Stimulated activated CD4-positive, alpha-beta T cell treated with anti-CD3 and anti-CD28 coated beads, Interleukin-4, amount 100 ng/mL, for 4 hours (primary cell): ENCODE measurements around the gene OBSL1.

ENCODE experiments used
- DNase-seq, 2 experiments: peaks; one replicate each; pipeline ENCODE4 v3.0.0-alpha.2; 2020

The OBSL1 gene

GRCh38 chr2:219571311-219572236 lies at the start of gene OBSL1:
OBSL1 (minus strand) TSS chr2:219571539; CDS start chr2:219571232, 307 bp downstream.
- DNase-seq, result no peak

DNA sequence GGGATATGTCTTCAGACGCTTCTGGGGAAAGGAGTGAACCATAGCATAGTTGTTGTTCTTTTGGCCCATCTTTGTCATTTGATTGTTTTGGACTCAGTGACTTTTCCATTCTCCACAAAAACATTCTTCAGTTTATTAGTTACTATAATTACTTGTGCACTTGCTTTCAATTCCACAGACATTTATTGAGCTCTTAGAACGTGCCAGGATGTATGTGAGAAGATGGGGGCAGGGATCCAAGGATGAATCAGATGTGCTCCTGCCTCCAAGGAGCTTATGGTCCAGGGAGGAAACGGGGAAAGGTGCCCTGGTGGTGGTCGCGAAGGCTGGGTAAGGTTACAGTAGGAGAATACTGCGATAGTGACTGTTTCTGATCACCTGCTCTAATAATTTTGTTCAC lies 49.2 kb upstream of the OBSL1 start:
- no peak for DNase-seq

DNA sequence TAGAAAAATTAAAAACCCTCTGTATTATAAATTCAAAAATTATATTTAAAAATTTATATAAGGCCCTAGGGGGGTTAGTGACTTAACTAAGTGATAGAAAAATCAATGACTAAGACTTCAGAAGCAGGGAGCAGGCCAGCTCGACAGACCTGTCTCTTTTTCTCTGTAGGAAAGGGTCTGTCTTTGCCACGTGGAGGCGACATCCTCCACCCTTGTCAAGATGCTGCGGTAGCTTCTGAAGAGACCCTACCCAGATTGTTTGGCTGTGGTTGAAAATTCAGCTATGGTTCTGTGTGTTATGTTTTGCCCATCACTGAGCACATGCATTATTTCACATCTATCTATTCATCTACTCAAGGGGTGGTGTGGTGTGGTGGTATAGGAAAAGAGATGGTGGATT lies 47.9 kb upstream of the OBSL1 start:
- DNase-seq, result no peak

DNA sequence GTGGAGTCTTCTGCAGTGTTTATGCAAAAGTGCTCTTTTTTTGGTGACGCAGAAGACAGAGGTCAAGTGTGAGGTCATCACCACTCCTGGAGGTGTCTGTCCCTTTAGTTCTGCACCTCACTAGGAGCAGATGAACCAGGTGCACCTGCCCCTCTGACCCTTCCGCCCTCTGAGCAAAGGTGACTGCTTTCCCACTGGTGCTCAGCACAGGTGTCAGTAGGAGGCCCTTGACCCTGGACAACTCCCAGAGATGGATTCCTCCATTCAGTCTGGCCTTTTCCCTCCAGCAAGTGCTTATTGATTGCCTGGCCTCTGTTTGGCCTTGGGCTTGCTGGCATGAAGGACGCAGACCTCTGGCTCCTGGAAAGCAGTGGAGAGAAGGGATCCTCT lies 47.4 kb upstream of the OBSL1 start:
- DNase-seq, result no peak

- no peak for DNase-seq
Observed at GRCh38 chr2:219616550-219616949, 45.2 kb upstream of the OBSL1 start.

GRCh38 chr2:219615894-219616293 lies 44.6 kb upstream of the OBSL1 start:
- DNase-seq, result no peak

- DNase-seq, result no peak
Observed at GRCh38 chr2:219615036-219615435, 43.7 kb upstream of the OBSL1 start.

DNA sequence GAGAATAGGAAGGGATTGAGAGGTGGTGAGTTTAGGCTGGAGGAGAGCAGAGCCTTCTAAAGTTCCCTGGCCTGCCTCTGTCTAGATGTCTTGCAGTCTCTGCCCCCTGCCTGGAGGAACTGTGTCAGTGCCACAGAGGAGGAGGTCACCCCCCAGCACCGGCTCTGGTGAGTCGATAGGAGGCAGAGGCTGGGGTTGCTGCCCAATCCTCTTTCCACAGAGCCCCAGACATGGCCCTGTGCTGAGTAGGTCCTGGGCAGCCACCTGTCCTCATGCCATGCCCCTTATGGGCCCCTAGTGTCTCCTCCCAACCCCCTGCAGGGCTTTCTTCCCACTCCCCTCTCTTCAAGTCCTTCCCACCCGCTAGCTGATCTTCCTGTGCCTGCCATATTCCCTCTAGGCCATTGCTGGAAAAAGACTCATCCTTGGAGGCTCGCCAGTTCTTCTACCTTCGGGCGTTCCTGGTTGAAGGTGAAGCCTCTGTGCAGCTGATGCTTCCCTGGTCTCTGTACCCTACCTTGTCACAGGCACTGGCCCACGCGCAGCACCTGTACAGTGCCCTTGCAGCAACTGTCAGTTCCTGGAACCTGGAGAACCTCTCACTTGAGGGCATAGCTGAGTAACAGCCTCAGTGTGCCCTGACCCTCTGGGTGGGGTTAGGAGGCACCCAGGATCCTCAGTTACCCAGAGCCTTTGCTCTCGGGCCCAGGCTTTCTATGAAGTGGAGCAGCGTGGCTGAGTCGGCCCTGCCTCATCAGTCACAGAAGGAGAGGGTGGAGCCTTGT lies 42.9 kb upstream of the OBSL1 start:
- no peak for DNase-seq

DNA sequence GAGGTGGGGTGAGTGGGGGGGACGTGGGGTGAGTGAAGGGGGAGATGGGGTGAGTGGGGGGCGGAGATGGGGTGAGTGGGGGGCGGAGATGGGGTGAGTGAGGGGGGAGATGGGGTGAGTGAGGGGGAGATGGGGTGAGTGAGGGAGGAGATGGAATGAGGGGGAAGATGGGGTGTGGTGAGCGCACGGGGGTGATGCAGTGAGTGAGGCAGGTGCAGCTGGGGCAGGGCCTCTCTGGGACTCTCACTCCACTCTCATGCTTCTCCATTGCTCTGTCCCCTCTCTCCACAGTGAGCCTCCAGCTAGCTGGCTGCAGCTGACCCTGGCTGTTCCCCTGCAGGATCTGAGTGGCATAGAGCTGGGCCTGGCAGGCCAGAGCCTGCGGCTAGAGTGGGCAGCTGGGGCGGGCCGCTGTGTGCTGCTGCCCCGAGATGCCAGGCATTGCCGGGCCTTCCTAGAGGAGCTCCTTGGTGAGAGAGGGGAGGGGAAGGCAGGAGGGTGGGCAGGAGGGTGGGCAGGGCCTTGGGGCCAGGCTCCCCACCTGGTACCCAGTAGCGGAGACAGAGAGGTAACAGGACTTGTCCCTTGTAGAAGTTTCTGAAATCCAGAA lies 42.2 kb upstream of the OBSL1 start:
- no peak for DNase-seq

GRCh38 chr2:219612577-219613286 lies 41.4 kb upstream of the OBSL1 start:
- DNase-seq, result no peak

DNA sequence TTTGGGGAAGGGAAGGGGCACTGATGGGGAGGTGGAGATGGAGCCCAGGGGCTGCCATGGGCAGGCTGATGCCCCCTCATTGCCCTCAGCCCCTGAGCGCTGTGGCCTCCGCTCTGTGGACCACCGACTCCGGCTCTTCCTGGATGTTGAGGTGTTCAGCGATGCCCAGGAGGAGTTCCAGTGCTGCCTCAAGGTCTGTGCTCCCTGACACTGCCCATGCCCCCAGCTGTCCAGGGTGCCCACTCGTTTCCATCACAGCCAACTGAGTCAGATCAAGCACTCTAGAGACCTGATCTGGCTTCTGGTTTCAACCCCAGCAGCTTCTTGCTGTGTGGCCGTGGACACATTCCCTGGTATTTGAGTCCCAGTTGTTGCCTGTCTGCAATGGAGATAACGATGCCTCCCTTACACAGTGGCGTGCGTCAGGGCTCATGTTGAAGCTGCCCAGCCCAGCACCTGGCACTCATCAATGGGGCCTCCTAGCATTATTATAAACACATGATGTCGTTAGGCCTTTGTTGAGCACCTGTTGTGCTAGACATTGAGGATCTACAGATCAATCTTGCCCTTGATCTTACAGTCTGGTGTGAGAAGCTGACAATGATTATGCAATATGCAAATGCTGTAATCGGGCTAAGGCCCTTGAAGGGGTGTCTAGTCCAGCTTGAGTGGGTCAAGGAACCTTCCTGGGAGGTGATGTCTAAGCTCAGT lies 40.7 kb upstream of the OBSL1 start:
- no peak for DNase-seq

- no peak for DNase-seq
Observed at GRCh38 chr2:219611306-219611705, 40.0 kb upstream of the OBSL1 start.

DNA sequence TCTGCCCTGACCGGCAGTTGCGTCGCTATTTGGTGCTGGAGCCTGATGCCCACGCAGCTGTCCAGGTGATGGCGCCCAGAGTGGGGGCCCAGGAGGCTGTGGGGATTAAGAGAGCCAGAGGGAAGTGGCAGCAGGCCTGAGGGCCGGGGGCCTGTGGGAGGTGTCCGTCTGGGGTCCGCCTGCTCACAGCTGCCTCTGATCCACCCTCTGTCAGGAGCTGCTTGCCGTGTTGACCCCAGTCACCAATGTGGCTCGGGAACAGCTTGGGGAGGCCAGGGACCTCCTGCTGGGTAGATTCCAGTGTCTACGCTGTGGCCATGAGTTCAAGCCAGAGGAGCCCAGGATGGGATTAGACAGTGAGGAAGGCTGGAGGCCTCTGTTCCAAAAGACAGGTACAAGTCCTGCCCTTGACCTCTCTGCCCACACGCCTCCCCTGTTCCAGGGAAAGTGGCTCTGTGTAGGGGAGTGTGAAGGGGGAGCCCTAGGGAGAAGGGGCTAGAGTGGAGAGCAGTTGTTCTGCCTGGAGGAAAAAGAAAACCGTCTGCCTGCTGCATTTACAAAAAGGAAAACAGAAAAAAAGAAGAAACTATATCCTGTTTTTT lies 37.9 kb upstream of the OBSL1 start:
- DNase-seq, result no peak

- no peak for DNase-seq
Observed at GRCh38 chr2:219608399-219608964, 37.1 kb upstream of the OBSL1 start.

DNA sequence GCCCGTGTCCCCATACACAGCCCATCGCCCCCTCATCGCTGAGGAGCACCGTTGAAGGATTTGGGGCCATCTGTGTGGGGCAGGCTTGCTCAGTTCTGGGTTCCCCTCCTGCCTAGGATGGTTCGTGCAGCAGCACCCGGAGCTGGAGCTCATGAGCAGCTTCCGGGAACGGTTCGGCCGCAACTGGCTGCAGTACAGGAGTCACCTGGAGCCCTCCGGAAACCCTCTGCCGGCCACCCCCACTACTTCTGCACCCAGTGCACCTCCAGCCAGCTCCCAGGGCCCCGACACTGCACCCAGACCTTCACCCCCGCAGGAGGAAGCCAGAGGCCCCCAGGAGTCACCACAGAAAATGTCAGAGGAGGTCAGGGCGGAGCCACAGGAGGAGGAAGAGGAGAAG lies 36.6 kb upstream of the OBSL1 start:
- DNase-seq, result no peak

DNA sequence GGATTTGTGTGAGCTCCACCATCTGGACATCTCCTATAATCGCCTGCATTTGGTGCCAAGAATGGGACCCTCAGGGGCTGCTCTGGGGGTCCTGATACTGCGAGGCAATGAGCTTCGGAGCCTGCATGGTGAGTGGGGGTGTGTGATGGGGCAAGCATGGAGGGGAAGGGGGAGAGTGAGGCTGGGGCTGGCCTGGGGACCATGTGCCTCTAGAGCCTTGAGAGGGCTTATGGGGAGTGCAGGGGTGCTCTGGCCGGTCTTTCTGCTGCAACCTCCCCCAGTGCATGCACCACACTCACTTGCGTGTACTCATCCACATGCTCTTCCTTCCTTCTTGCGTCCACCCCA lies 34.2 kb upstream of the OBSL1 start:
- no peak for DNase-seq

DNA sequence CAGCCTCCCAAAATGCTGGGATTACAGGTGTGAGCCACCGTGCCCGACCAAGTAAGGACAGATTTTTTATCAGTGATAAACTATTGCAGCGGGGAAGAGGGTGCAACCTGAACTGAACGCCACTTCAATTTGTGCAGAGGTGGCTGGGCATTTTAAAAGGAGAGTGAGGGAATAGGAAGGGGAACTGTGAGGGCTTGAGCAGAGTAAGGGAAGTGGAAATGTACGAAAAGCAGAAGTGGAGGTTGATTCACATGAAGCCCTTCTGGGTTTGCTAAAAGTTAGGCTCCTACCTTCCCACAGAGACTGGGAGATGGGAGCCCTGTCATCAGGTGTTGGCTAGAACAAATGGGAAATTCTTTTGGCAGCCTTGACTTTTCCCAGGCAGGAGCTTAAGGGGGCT lies 32.4 kb upstream of the OBSL1 start:
- DNase-seq, result no peak

GRCh38 chr2:219598308-219599078 lies 27.2 kb upstream of the OBSL1 start:
- no peak for DNase-seq

- peak; percentile 85 to 87 for DNase-seq
Observed at GRCh38 chr2:219597552-219598307, 26.4 kb upstream of the OBSL1 start, which contains the start of gene STK11IP. STK11IP (plus strand) TSS chr2:219597857; CDS start chr2:219598120, 263 bp downstream.
